MM.1S (cell line): Measurements from ENCODE around the gene RASGRF2.

Source experiments
- CTCF ChIP-seq: fragments of 300-600 bp; sonication (generic); IDR thresholded peaks from 2 replicates; pipeline ENCODE4 v1.5.1; 2016; ENCODE audit warnings: antibody characterized with exemption, low read length, mixed read lengths
- EZH2phosphoT487 ChIP-seq: fragments of 300-600 bp; sonication (generic); IDR thresholded peaks from 2 replicates; pipeline ENCODE4 v1.6.1; 2018; ENCODE audit warnings: antibody characterized with exemption, low read length

GRCh38 chr5:80987078-80987766 lies 27.1 kb downstream of the RASGRF2 start:
- TF ChIP-seq EZH2phosphoT487 = no peak
- no peak for TF ChIP-seq CTCF
